OCI-LY3 (cell line): ENCODE data around the gene ILF2.

ENCODE experiments used
- CTCF ChIP-seq: fragments of 200-600, 300-600 bp; sonication (generic); IDR thresholded peaks from 2 replicates; pipeline ENCODE4 v1.5.1; 2014; ENCODE audit warnings: antibody characterized with exemption, low read length, low read depth
- EZH2phosphoT487 ChIP-seq: fragments of 200-600 bp; shearing (Covaris generic); IDR thresholded peaks from 2 replicates; pipeline ENCODE4 v1.6.1; 2018; ENCODE audit warnings: antibody characterized with exemption, mixed run types, low read depth

GRCh38 chr1:153698923-153699714 lies 28.3 kb upstream of the ILF2 start:
- TF ChIP-seq CTCF, result no peak
- no peak for TF ChIP-seq EZH2phosphoT487
